ENCODE data around the gene PIK3CG. TPM values are rescaled to one million over a fixed set of nuclear protein-coding genes. Genes with fewer than 3 reads are reported as not detected.

PIK3CG gene
- total RNA-seq, 4 donors from 2014 or later = 4.5 to 15.6 (median 7.3) TPM

GRCh38 chr7:106872763-106873162 lies 7.7 kb downstream of the PIK3CG start:
- DNase-seq (ENCODE audit: low spot score) (no peak), ATAC-seq (ENCODE audit: low FRiP score) (no peak)

GRCh38 chr7:106874076-106874475 lies 9.0 kb downstream of the PIK3CG start:
- TF ChIP-seq CTCF (IDR thresholded peaks at IDR 0.05) = no peak
- no peak for ATAC-seq (ENCODE audit: low FRiP score)
- no peak for DNase-seq (ENCODE audit: low spot score)

More at GRCh38 chr7:106872763-106873162, 7.7 kb downstream of the PIK3CG start:
- TF ChIP-seq CTCF (IDR thresholded peaks at IDR 0.05) = no peak

GRCh38 chr7:106875508-106875907 lies 10.4 kb downstream of the PIK3CG start:
- ATAC-seq (ENCODE audit: low FRiP score) (no peak), DNase-seq (ENCODE audit: low spot score) (no peak)
- TF ChIP-seq CTCF (IDR thresholded peaks at IDR 0.05) = no peak

GRCh38 chr7:106878748-106879439 lies 13.8 kb downstream of the PIK3CG start:
- ATAC-seq (ENCODE audit: low FRiP score) (no peak), DNase-seq (ENCODE audit: low spot score) (no peak)
- TF ChIP-seq CTCF (IDR thresholded peaks at IDR 0.05) = no peak

GRCh38 chr7:106881984-106882383 lies 16.9 kb downstream of the PIK3CG start:
- no peak for DNase-seq (ENCODE audit: low spot score)
- no peak for TF ChIP-seq CTCF (IDR thresholded peaks at IDR 0.05)
- ATAC-seq (ENCODE audit: low FRiP score) = no peak

GRCh38 chr7:106883456-106884026 lies 18.5 kb downstream of the PIK3CG start:
- no peak for ATAC-seq (ENCODE audit: low FRiP score)
- DNase-seq (ENCODE audit: low spot score) = no peak

More at GRCh38 chr7:106883456-106884026, 18.5 kb downstream of the PIK3CG start:
- TF ChIP-seq CTCF (IDR thresholded peaks at IDR 0.05) = no peak
